SIG-M5 treated with dmso at 0.1 percent for 504 hours (cell line): ENCODE measurements around the gene RETNLB.

Experiments
- DNase-seq: peaks from one replicate; lab custom pipeline; 2025; ENCODE audit not compliant: unreplicated experiment; lab: John Stamatoyannopoulos, UW

RETNLB gene

DNA sequence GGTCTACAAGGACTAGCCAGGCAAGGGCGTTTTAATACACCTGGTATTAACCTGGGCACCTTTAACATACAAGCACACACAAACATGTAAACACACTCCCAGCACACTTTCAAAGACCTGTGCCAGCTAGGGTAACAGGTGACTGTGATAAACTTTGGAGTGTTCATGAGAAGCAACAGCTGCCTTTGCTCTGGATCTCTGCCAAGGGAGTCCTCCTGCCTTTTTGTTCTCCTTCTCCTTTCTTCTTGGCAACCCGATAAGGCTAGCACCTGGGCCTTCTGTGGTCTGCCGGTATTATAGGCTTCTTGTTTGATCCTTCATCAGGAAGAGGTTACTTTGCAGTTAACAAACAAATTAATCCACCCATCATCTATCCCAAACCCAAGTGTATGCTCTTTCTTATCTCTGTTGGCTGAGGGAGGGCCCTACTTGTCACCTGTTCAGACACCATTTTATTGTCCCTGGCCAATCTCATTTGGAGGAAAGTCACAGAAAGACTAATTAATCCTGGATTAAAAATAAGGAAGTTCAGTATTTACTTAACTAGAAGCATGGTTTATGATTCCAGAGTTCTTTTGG, at the start of gene RETNLB:
TSS of gene RETNLB (minus strand) at position 7 of the 579 bp plus-strand sequence. CDS start 225 bp downstream, outside the sequence.
- DNase-seq, result no peak

- no peak for DNase-seq
These were observed 49.1 kb upstream of the RETNLB start for GRCh38 chr3:108806316-108806715.

DNA sequence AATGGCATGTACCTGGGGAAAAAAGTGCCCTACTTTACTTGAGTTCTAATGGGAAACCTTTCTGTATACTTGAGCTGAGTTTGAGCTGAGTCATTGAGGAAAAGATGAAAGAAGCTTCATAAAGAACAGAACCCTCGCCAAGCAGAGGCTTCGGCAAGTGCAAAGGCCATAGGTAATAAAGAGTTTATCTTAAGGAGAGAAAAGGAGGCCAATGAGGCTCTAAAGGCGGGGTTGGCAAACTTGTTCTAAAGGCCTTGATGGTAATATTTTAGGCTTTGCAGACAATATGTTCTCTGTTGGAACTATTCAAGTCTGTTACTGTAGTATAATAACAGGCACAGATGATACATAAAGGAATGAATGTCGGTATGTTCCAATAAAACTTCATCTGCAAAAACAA, 47.8 kb upstream of the RETNLB start:
- no peak for DNase-seq

DNA sequence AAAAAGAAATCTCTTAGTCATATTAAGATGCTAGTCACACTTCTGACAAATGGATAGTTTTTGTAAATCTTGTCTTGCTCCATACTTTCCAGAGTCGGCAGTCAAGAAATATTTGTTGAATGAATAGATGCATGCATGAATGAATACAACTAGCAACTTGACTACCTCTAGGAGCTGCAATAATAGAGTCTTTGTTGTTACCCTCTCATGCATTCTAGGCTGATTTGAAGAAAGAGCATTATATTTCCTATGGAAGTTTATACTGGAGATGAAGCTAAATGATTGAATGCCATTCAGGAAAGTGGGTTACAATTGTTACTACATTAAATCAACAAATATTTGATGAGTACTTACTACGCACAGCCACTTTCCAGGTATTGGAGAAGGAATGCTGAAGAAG, 47.2 kb upstream of the RETNLB start:
- DNase-seq, result no peak

GRCh38 chr3:108791473-108791872, 34.3 kb upstream of the RETNLB start:
- DNase-seq, result no peak

- DNase-seq, result no peak
These were observed 23.0 kb upstream of the RETNLB start for GRCh38 chr3:108780235-108780634.

DNA sequence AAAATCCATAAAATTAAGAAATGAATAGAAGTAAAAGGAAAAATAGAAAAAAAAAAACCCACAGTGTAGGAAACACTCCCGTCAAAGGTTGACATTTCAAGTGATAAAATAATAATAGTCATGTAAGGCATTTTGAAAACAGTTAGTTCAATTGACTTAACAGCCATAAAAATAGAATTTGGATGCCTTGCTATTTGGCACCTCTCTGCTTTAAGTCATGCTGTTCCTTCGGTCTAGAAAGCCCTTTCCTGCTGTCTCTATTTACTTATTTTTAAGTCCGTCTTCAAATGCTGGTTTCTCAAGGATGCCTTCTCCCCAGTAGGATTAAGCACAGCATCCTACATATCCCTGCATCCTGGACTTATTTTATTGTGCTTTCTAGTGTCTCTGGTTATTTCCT, 22.3 kb upstream of the RETNLB start:
- no peak for DNase-seq

GRCh38 chr3:108775649-108776048, 18.4 kb upstream of the RETNLB start:
- DNase-seq, result no peak

DNA sequence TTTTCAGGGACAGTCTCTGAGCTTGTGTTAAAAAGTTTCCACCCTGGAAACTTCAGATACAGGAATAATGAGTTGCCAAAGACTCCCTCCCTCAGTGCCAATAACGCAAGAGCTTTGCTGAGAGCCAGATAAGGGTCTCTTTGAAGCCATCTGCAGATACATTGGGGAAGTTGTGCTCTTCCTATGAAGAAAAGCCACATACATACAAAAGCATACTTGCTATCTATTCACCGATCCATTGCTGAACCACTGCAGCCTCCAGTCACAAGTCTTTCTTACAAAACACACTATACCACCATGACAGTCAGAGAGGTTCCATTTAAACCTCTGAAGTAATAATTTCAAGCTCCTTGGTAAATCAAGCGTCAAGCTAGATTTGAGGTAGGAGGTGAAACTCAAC, 10.0 kb upstream of the RETNLB start:
- no peak for DNase-seq

DNA sequence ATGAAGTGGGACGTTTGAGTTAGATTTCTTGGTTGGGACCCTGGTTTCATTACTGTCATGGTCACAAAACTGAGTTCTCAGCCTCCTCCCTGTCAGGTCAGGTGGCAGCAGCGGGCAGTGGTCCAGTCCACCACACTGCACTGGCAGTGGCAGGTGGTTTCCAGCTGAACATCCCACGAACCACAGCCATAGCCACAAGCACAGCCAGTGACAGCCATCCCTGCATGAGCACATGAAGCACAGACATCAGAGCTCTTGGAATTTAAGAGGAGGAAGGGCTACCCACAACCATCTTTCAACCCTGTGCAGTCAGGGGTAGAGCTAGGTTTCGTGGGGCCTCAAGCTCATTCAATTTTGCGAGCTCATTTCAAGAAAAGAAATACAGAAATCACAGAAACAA, 1.5 kb downstream of the RETNLB start:
- DNase-seq, result no peak

GRCh38 chr3:108744762-108745161, 12.4 kb downstream of the RETNLB start:
- no peak for DNase-seq

DNA sequence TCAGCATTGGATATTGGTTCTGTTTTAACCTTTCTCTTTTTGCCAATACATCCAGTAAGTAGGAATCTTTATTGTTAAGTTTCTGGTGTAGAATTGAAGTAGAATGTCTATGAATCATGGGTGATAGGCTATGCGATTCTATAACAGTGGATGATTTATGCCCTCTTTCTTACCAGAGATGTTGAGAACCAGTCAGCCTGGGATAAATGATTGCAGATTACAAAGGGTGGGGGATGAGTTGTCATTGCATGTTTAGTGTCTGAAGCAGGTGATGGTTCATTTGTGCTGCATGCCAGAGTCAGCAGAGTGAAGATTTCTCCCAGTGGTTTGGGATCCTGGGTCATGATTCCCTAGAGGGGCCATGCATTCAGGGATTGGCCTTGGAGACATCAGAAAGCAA, 14.3 kb downstream of the RETNLB start:
- no peak for DNase-seq

GRCh38 chr3:108736821-108737220, 20.4 kb downstream of the RETNLB start:
- DNase-seq, result no peak

DNA sequence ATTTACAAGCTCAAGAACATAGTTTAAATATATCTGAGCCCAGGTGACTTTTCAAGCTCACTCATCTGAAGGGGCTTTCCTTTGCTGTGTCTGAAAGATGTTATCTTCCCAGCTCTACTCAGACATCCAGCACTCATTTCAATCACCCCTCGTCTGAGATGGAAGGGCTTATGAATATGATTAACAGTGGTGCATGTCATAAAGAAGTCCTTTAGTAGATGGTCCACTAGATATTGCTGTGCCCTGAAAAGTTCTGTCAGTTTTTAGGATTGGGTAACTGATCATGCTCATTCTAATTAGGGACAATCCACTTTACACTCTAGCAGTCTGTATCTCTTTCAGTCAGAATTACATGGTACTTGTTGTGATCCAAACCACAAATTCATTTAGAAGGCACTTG, 28.3 kb downstream of the RETNLB start:
- DNase-seq, result no peak

GRCh38 chr3:108728105-108728504, 29.1 kb downstream of the RETNLB start:
- DNase-seq, result no peak

- DNase-seq, result no peak
These were observed 33.1 kb downstream of the RETNLB start for GRCh38 chr3:108724101-108724500.

GRCh38 chr3:108722724-108723123, 34.5 kb downstream of the RETNLB start:
- no peak for DNase-seq

DNA sequence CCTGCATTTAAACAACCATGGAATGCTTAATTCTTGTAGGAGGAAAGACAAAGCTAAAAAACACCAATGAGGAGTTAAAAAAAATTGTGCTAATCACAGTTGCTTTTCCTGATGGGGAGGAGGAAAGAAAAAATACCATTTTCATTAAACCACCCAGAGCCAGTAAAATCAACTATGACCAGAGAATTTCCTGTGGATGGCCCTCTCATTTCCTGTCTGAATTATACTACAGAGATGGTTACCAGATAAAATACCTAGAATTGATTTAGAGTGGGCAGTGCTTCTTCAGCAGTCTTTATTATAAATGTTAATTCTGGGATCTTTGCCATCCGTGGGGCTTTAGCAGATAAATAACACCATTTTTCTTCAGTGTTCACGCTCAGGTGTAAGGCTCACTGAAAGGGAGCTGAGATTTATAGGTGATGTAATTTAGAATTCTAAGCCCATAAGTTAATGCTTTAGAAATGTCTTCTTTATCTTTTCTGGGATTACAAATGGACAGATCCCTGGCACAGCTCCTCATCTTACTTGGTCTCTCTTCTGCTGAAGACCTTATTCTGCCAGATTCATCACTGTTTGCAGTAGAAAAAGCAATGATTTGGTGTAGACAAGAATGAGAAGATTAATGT, 37.9 kb downstream of the RETNLB start:
- no peak for DNase-seq

DNA sequence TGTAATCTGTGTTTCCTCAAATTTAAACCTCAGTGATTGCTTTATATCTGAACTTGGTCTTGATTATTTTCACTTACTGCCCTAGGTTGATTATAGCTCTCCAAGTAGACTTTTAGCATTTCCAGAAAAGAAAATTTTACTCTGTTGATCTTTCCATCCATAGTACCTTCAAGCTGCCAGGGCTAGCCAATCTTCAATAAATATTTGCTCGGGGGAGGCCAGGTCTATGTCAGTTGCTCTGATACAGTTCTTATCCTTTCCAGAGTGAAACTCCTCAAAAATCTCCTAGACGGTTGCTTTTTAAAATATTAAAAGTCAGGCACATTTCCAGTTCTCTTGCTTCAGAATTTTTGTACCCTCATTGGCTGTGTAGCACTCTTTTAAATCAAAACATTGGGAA, 38.8 kb downstream of the RETNLB start:
- DNase-seq, result no peak

DNA sequence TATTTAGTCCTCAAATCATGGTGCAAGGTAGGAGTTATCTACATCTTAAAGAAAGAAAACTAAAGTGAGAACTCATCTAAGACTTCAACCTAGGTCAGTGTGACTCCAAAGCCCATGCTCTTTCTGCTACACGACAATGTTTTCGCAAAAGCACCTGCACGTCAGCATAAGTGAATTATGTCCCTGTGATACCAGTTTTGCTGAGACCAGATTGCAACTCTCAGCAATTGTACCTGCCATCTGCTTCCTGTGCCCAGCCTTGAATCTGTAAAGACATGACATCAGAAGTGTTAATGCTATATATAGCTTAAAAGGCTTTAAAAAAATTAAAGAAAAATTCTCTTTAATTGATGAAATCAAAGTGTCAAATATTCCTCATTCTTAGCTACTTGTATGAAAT, 43.4 kb downstream of the RETNLB start:
- DNase-seq, result no peak

- no peak for DNase-seq
These were observed 44.1 kb downstream of the RETNLB start for GRCh38 chr3:108713009-108713516.
